HG03342 (cell line): ENCODE data around the gene SMOC2.

Experiments
- ATAC-seq: cut with Tn5 transposase; IDR thresholded peaks from one replicate; pipeline ENCODE4 v1.9.1; 2021; ENCODE audit warnings: mild to moderate bottlenecking, moderate library complexity; ENCODE audit not compliant: unreplicated experiment

SMOC2 gene

GRCh38 chr6:168618546-168619315 is 177.7 kb downstream of the SMOC2 start:
- no peak for ATAC-seq

GRCh38 chr6:168619560-168620314 is 178.8 kb downstream of the SMOC2 start:
- no peak for ATAC-seq

GRCh38 chr6:168620578-168620977 is 179.6 kb downstream of the SMOC2 start:
- no peak for ATAC-seq

- no peak for ATAC-seq
Observed at GRCh38 chr6:168623736-168624135, 182.8 kb downstream of the SMOC2 start.

- no peak for ATAC-seq
Observed at GRCh38 chr6:168624540-168624939, 183.6 kb downstream of the SMOC2 start.

GRCh38 chr6:168624948-168625347 is 184.0 kb downstream of the SMOC2 start:
- ATAC-seq: no peak

GRCh38 chr6:168625602-168626001 is 184.6 kb downstream of the SMOC2 start:
- ATAC-seq: no peak

- no peak for ATAC-seq
Observed at GRCh38 chr6:168626046-168626602, 185.1 kb downstream of the SMOC2 start.

GRCh38 chr6:168627506-168628175 is 186.7 kb downstream of the SMOC2 start:
- no peak for ATAC-seq

- ATAC-seq: no peak
Observed at GRCh38 chr6:168628176-168628553, 187.2 kb downstream of the SMOC2 start.

- ATAC-seq: no peak
Observed at GRCh38 chr6:168628732-168629245, 187.8 kb downstream of the SMOC2 start.

- ATAC-seq: no peak
Observed at GRCh38 chr6:168631564-168631963, 190.6 kb downstream of the SMOC2 start.

- no peak for ATAC-seq
Observed at GRCh38 chr6:168632694-168633093, 191.7 kb downstream of the SMOC2 start.

- ATAC-seq: no peak
Observed at GRCh38 chr6:168634541-168635328, 193.8 kb downstream of the SMOC2 start.

- ATAC-seq: no peak
Observed at GRCh38 chr6:168636147-168637004, 195.4 kb downstream of the SMOC2 start.

GRCh38 chr6:168637834-168638233 is 196.8 kb downstream of the SMOC2 start:
- ATAC-seq: no peak

- ATAC-seq: no peak
Observed at GRCh38 chr6:168638468-168639271, 197.7 kb downstream of the SMOC2 start.

- no peak for ATAC-seq
Observed at GRCh38 chr6:168640181-168640580, 199.2 kb downstream of the SMOC2 start.

- ATAC-seq: no peak
Observed at GRCh38 chr6:168640768-168641167, 199.8 kb downstream of the SMOC2 start.
